NCI-H345 treated with DMSO at 0.1 percent for 48 hours (cell line): ENCODE results near the gene TMEM178B.
A peak's percentile ranks its signal among the peaks of the same experiment; 100 is the strongest.

Source experiments
- DNase-seq: peaks from one replicate; lab custom pipeline; 2025; ENCODE audit not compliant: unreplicated experiment; lab: John Stamatoyannopoulos, UW

Gene TMEM178B

DNA sequence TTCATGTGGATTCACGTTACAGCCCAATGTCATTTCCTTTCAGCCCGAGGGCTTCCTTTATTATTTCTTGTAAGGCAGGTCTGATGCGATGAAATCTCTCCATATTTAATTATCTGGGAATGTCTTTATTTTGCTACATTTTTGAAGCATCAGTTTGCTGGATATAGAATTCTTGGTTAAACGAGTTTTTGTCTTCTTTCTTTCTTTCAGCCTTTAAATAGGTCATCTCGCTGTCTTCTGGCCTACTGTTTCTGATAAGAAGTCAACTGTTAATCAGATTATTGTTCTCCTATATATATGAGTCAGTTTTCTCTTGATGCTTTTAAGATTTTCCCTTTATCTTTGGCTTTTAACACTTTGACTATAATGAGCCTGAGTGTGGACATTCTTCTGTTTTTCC is 184.7 kb downstream of the TMEM178B start:
- DNase-seq, result no peak

- DNase-seq, result no peak
Observed at GRCh38 chr7:141262101-141263090, 188.5 kb downstream of the TMEM178B start.

- no peak for DNase-seq
Observed at GRCh38 chr7:141263508-141263907, 189.6 kb downstream of the TMEM178B start.

DNA sequence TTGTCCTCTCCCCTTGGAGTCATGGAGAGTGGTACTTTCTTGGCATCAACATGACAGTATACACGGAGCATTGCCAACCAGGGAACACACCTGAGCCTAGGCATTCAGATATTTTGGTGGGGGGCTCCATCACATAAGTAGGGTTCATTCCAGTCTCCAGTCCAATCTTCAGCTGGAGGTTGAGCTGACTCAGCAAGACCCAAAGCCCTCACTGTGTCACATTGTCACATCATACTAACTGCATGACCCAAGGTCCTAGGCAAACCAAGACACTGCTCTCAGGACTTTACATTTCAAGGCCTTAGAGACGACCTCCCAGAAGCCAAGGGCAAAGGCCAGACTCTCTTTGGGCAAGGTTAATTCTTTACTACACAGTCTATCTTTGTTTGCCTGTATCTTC is 190.1 kb downstream of the TMEM178B start:
- DNase-seq, result no peak

DNA sequence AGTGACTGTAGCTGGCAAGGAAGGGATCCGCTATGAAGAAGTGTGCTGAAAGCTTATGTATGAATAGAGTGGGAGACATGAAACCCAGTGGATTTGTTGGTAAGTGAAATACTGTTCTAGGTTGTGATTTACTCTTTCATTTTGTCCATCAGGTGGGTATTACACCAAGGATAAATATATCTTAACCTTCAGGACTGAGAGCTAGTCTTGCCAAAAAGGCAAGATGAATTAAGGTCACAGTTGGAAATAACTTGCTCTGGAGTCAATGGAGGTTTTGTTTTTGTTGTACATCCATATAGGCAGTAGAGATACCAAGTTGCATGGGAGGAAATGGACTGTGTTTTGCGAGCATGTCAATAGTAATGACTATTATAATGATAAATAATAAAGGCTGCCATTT is 190.6 kb downstream of the TMEM178B start:
- DNase-seq, result no peak

DNA sequence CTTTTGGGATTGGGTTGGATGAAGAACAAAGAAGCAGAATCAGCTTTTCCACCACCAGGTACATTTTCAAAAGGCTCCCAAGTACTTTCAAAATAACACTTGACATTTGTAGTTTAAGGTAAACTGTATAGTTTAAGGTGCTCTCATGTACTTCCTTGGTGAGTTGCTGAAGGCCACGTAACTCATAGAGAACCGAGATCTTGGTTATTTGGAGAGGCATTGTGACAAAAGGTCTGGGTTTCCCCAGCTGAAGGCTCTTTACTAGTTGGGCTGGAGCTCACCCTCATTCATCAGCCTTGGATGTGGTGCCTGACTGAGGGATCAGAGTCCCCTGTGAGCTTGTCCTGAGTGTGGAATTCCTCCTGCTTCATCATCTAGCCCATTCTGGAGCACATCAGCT is 191.8 kb downstream of the TMEM178B start:
- no peak for DNase-seq

GRCh38 chr7:141268614-141269013 is 194.8 kb downstream of the TMEM178B start:
- no peak for DNase-seq

DNA sequence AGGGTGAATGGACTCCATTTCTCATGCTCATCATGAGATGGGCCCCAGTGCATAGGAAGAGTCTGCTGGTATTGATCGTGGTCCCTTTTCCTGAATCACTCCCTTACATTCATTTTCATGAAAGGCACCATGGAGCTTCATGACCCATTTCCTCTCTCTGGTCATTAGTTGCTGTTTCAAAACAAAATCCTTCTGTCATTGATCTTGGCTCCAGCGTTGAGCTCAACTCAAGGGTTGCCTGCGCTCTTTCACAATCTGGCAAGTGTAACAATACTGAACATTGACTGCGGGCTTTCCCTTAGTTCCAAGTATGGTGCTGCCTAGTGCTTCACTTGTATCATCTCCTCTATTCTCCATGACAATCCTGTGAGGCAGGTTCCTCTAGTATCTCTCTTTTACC is 197.6 kb downstream of the TMEM178B start:
- DNase-seq, result no peak

GRCh38 chr7:141272417-141272816 is 198.6 kb downstream of the TMEM178B start:
- DNase-seq, result no peak

GRCh38 chr7:141275350-141275749 is 201.5 kb downstream of the TMEM178B start:
- DNase-seq, result no peak

DNA sequence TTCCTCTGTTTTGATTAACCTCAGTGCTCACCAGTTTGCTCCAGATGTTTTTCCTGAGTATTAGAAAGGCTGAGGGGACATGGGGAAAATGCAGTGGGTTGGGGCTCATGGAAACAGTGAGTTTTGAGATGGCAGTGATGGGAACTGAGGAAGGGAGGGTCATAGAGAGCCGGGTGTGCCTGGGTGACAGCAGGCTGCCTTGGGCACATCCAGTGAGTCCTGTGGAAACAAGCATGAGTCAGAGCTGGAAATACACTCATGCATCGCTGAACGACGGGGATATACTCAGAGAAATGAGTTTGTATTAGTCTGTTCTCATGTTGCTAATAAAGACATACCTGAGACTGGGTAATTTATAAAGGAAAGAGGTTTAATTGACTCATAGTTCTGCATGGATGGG is 202.2 kb downstream of the TMEM178B start:
- no peak for DNase-seq

DNA sequence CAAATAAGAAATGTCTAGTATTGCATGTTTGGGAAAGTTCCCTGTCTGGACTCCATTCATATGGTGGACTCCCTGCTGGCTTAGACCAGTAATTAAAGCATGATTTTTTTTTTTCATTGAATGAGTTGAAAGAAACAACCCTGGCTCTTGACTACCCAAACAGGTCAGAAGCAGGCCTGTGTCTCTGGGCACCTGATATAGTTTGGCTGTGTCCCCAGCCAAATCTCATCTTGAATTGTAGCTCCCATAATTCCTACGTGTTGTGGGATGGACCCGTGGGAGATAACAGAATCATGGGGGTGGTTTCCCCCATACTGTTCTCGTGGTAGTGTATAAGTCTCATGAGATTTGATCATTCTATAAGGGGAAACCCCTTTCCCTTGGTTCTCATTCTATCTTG is 206.2 kb downstream of the TMEM178B start:
- no peak for DNase-seq

GRCh38 chr7:141281311-141281710 is 207.4 kb downstream of the TMEM178B start:
- no peak for DNase-seq

GRCh38 chr7:141286522-141286921 is 212.7 kb downstream of the TMEM178B start:
- DNase-seq, result no peak

- no peak for DNase-seq
Observed at GRCh38 chr7:141287936-141288335, 214.1 kb downstream of the TMEM178B start.

GRCh38 chr7:141288626-141289025 is 214.8 kb downstream of the TMEM178B start:
- DNase-seq, result no peak

GRCh38 chr7:141290365-141290764 is 216.5 kb downstream of the TMEM178B start:
- no peak for DNase-seq

DNA sequence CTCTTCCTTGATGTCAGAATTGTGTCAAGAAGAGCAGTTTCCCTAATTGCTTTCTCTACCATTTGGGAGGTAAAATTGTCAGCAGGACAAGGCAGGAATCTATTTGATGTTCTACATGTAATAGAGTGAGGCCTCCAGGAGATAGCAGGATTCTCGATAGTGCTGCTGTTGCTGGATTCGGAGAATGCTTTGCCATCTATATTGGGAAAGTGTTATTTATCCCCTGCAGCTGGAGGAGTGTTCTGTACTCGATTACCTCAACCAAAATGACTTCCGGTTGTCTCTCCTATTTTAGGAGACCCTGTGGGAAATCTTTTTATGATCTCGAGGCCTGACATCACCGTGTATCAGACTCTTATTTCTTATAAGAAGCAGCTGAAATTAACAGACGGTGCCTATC is 217.1 kb downstream of the TMEM178B start:
- DNase-seq, result no peak

GRCh38 chr7:141291541-141291940 is 217.7 kb downstream of the TMEM178B start:
- no peak for DNase-seq

- DNase-seq, result no peak
Observed at GRCh38 chr7:141294143-141294829, 220.4 kb downstream of the TMEM178B start.

DNA sequence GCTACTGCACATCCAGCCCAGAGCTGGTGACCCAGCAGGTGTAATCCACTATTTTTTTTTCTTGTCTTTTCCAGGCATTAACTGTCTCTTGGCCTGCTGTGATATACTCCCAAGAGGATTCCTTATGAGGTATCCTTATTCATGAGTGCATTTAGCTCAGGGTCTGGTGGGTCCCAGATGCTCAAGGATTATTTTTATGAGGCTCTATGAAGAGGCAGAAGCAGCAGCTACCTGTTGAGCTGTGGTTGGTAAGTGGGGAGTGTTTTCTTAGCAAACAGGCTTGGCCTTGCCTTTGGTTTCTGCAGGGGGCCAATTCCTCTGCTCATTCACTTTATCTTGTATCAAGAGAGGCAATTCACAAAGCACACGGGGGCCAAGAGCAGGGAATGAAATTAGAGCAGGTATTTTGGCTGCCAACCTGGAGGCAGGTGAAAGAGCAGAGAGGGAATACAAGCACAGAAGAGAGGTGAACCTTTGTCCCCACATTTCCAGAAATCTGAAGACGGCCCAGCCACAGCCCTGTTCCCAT is 221.6 kb downstream of the TMEM178B start:
- DNase-seq, result peak; percentile 94

GRCh38 chr7:141300816-141301215 is 227.0 kb downstream of the TMEM178B start:
- no peak for DNase-seq
